ENCODE data around the gene SLC5A11.
"Not testable (repeated sequence)": the region's sequence is repeated elsewhere in the genome, so short reads cannot be mapped to it uniquely, and the experiment has no call there.

SLC5A11 gene

DNA sequence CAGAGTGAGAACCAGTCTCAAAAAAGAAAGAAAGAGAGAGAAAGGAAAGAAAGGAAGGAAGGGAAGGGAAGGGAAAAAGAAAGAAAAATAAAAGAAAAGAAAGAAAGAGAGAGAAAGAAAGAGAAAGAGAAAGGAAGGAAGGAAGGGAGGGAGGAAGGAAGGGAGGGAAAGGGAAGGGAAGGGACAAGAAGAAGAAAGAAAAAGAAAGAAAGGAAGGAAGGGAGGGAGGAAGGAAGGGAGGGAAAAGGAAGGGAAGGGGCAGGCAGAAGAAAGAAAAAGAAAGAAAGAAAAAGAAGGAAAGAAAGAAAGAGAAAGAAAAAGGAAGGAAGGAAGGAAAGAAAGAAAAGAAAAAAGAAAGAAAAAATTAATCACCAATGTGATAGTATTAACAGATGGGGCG is 15.7 kb downstream of the SLC5A11 start:
- no peak for DNase-seq (ENCODE audit: low read depth in 2 of 2)

- DNase-seq (ENCODE audit: low read depth in 2 of 2), result no peak
Measured at GRCh38 chr16:24863582-24864437, 18.0 kb downstream of the SLC5A11 start.

GRCh38 chr16:24869033-24869432 is 23.3 kb downstream of the SLC5A11 start:
- DNase-seq (ENCODE audit: low read depth in 2 of 2), result no peak

GRCh38 chr16:24871891-24872290 is 26.1 kb downstream of the SLC5A11 start:
- no peak for DNase-seq (ENCODE audit: low read depth in 2 of 2)

- no peak for DNase-seq (ENCODE audit: low read depth in 2 of 2)
Measured at GRCh38 chr16:24873028-24873427, 27.3 kb downstream of the SLC5A11 start.

- DNase-seq (ENCODE audit: low read depth in 2 of 2), result no peak
Measured at GRCh38 chr16:24875466-24875865, 29.7 kb downstream of the SLC5A11 start.

DNA sequence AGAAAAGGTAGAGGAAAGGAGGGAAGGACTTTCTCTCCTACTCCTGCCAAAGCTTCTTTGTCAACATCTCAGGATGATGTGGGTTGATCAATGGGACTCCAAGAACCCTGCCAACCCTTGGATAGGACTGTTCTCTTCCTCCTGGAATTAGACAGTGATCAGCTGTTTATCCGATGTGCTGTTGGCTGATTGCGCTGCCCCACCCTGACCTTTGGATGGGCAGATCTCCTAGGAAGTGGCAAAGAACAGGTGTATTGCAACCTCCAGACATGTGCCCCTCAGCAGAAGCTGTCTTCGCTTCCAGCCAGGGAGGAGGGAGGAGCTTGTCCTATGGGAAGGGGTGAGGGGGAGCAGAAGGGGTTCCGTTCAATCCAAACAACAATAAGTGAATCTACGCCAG is 30.5 kb downstream of the SLC5A11 start:
- DNase-seq (ENCODE audit: low read depth in 2 of 2), result no peak

- no peak for DNase-seq (ENCODE audit: low read depth in 2 of 2)
Measured at GRCh38 chr16:24879684-24880083, 33.9 kb downstream of the SLC5A11 start.

DNA sequence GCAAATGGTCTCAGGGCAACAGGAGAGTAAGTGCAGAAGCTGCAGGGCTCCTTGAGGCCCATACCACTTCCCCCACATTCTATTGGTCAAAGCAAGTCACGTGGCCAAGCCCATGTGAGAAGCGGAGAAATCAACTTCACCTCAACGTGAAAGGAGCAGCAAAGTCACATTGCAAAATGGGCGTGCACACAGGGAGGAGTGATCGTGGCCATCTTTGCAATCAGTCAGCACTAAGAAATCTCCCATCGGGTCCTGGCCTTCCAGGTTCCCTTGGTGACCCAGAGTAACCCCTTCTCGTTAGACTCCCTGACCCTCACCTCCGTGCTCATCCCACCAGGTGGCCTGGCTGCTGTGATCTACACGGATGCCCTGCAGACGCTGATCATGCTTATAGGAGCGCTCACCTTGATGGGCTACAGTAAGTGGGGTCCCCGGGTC is 38.0 kb downstream of the SLC5A11 start:
- no peak for DNase-seq (ENCODE audit: low read depth in 2 of 2)

DNA sequence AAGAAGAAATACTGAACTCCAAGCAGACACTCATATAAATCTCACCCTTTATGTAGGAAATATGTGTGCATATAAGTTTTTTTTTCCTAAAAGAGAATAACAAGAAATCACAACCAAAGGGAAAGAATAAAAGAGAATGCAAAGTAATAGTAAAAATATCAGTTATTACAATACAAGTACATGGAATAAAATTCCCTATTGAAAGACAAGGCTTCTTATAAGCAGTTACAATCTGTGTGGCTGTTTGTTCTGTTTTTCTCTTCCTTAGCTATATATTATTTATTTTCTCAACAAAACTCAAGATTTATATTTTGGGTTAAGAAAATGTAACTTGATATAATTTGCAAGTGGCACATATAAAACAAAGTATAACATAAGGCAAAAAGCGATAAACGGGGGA is 41.7 kb downstream of the SLC5A11 start:
- DNase-seq (ENCODE audit: low read depth in 2 of 2), result no peak

DNA sequence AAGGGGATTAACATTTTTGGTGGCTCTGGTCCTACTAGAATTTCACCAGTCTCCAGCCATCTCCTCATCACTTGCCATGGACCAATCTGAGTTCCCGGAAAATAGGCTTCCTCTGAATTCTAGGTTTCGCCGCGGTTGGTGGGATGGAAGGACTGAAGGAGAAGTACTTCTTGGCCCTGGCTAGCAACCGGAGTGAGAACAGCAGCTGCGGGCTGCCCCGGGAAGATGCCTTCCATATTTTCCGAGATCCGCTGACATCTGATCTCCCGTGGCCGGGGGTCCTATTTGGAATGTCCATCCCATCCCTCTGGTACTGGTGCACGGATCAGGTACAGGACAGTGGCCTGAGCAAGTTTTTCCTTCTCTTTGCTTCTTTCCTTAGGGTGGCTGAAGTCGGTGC is 45.0 kb downstream of the SLC5A11 start:
- no peak for DNase-seq (ENCODE audit: low read depth in 2 of 2)

GRCh38 chr16:24896439-24896838 is 50.7 kb downstream of the SLC5A11 start:
- DNase-seq (ENCODE audit: low read depth in 2 of 2), result no peak

DNA sequence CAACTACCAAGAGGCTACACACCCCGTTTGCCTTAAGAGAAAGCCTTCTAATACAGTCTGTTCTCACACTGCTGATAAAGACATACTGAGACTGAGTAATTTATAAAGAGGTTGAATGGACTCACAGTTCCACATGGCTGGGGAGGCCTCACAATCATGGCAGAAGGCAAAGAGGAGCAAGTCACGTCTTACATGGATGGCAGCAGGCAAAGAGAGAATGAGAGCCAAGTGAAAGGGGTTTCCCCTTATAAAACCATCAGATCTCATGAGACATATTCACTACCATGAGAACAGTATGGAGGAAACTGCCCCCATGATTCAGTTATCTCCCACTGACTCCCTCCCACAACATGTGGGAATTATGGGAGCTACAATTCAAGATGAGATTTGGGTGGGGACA is 51.8 kb downstream of the SLC5A11 start:
- not testable (repeated sequence) for DNase-seq (ENCODE audit: low read depth in 2 of 2)

GRCh38 chr16:24900230-24900629 is 54.5 kb downstream of the SLC5A11 start:
- DNase-seq (ENCODE audit: low read depth in 2 of 2), result no peak

DNA sequence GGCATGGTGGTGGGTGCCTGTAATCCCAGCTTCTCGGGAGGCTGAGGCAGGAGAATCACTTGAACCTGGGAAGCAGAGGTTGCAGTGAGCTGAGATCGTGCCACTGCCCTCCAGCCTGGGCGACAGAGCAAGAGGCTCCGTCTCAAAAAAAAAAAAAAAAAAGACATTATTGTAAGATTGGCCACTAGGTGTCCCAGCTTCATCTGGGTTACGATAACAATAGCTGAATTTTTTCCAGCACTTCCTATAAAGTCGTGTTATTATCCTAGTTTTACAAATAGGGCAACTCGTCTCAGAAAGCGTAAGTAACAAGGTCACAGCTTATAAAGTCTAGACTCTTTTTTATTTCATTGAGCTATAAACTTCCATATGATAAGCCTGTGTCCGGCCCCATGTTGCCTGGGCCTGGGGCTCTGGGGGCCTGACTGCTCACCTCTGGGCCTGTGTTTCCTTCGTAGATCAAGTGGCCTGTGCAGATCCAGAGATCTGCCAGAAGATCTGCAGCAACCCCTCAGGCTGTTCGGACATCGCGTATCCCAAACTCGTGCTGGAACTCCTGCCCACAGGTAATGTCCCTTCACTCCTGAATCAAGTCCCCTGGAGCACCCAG is 60.5 kb downstream of the SLC5A11 start:
- no peak for DNase-seq (ENCODE audit: low read depth in 2 of 2)

- no peak for DNase-seq (ENCODE audit: low read depth in 2 of 2)
Measured at GRCh38 chr16:24906901-24907300, 61.1 kb downstream of the SLC5A11 start.

GRCh38 chr16:24908716-24909115 is 63.0 kb downstream of the SLC5A11 start:
- DNase-seq (ENCODE audit: low read depth in 2 of 2), result no peak

GRCh38 chr16:24909856-24910255 is 64.1 kb downstream of the SLC5A11 start:
- no peak for DNase-seq (ENCODE audit: low read depth in 2 of 2)

- no peak for DNase-seq (ENCODE audit: low read depth in 2 of 2)
Measured at GRCh38 chr16:24915019-24915418, 69.3 kb downstream of the SLC5A11 start.

DNA sequence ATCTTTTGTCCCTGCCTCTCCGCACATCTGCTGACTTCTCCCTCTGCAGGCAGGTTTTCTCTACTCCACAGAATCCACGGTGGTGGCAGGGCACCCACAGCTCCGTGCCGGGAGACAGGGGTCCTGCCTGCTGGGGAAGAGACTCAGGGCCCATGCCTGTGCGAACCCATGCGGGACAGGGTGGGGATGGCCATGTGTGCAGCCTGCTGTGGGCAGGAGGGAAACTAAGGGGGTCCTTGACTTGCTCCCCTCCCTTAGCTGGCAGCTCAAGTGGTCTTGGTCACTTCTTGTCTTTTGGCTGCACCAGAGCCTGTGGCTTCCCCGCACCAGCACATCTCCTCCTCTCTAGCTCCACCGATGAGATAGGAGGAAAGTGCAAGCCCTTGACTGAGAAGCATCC is 69.8 kb downstream of the SLC5A11 start:
- DNase-seq (ENCODE audit: low read depth in 2 of 2), result no peak

GRCh38 chr16:24917236-24917635 is 71.5 kb downstream of the SLC5A11 start:
- DNase-seq (ENCODE audit: low read depth in 2 of 2), result no peak

DNA sequence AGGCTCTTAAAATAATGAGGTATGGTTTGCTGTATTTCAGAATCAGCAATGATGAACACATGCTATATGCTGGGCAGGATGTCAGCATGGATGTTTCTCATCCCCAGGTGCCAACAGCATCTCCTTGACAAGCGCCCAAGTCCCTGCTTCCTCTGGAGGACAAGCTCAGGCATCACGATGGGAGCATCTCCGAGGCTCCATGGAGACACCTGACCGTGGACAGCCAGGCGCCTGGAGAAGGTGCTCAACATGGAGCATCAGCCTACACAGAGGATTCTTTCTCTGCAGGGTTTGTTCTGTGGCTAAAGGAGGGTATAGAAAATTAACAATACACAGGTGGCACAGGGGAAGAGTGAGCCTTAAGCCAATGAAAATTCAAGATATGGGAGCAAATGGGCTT is 72.1 kb downstream of the SLC5A11 start:
- DNase-seq (ENCODE audit: low read depth in 2 of 2), result no peak

GRCh38 chr16:24918641-24919040 is 72.9 kb downstream of the SLC5A11 start:
- no peak for DNase-seq (ENCODE audit: low read depth in 2 of 2)
